HUES6 (cell line): ENCODE measurements around the gene CD79B.

Source experiments
- H3K27ac ChIP-seq: 2 replicates; pipeline ENCODE4 v1.7.0; 2013; ENCODE audit warnings: low read depth, mild to moderate bottlenecking, low read length, inconsistent platforms
- H3K27me3 ChIP-seq: 2 replicates; pipeline ENCODE4 v1.6.1; 2013; ENCODE audit warnings: low read length; ENCODE audit not compliant: control insufficient read depth, insufficient read depth
- H3K36me3 ChIP-seq: 2 replicates; pipeline ENCODE4 v1.6.1; 2013; ENCODE audit warnings: low read length; ENCODE audit not compliant: control insufficient read depth, insufficient read depth
- H3K4me1 ChIP-seq: 2 replicates; pipeline ENCODE4 v1.6.1; 2013; ENCODE audit warnings: low read length; ENCODE audit not compliant: control insufficient read depth, insufficient read depth
- H3K4me3 ChIP-seq: 2 replicates; pipeline ENCODE4 v1.5.1; 2013; ENCODE audit warnings: low read depth, low read length
- H3K9ac ChIP-seq: one replicate; pipeline ENCODE4 v1.6.1; 2013; ENCODE audit warnings: mild to moderate bottlenecking, low read length
- H3K9me3 ChIP-seq: 2 replicates; pipeline ENCODE4 v1.6.1; 2013; ENCODE audit warnings: low read depth, low read length; ENCODE audit not compliant: control insufficient read depth, insufficient read depth

Gene CD79B

DNA sequence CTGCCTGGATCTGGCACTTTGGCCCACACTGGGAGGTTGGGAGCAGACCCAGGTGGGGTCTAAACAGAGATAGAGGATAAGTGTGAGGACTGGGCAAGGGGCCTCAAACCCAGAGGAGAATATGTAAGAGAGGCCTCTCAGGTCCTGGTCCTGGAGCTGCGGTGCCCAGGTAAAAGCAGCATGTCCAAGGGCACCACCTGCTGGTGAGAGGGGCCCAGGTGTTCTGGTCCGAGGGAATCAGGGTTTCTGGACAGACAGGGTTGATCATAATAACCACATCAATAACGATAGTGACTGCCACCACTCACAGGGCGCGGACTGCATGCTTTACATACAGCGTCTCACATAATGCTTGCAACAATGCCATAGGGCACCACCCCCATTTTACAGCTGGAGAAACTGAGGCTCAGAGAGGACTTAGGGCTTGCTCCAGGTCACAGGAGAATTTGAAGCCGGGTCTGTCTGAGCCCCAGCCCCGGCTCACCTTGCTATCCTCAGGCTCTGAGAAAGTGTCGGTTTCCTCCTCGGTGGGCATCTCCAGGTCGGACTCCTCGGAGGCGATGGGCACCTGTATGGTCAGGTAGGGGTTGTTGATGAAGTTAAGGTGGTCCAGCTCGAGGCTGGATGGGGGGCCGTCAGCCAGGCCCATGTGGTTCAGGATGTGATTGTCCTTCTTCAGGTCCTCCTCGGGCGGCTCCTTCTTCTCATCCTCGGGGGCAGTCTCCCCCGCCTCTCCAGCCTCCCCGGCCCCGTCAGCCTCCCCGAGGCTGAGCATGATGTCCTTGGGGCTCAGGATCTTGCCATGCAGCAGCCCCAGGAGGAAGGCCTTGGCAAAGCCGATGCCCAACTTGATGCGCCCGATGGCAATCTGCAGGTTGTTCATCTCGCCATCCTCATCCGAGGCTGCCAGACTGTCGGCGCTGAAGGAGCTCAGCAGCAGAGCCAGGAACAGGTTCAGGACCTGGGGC lies 19.1 kb upstream of the CD79B start:
- Histone ChIP-seq H3K27ac (no peak overlapping the region), H3K9ac (no peak overlapping the region), H3K4me3 (no peak overlapping the region), H3K9me3 (no peaks in the 10 kb centered on the region), H3K4me1 (peaks cover 4% of the 10 kb centered on the region), H3K36me3 (no peaks in the 10 kb centered on the region), H3K27me3 (no peaks in the 10 kb centered on the region)

DNA sequence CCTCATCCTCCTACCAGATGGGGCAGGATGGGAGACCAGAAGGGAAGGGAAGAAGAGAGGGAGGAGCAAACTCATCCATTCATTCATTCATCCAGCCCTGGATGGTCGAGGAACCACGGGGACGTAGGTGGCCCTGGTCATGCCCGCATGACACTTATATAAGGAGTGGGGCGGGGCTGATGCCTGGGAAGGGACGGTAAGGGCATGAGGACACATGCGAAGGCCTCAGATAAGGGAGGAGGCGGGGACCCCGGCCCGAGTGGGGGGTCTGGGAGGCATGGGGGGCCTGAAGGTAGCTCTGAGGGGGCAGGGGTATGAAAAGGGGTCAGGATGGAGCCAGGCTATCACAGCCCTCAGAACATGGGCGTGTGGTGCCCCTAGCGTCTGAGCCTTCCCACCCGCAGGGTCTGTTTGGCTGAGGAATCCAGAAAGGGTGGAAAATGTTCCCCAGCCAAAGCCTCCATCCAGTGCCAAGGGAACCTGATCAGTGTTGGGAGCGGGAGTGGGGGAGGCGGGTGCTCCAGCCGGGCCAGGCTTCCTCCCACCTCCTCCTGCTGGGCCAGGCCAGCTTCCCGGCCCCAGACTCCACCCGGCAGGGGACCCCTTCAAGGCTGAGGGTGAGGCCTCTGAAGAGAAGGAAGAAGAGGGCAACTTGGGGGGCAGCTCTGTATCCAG lies 17.6 kb upstream of the CD79B start:
- no peak overlapping the region for H3K9ac ChIP-seq
- H3K4me1 ChIP-seq = peaks cover 4% of the 10 kb centered on the region
- H3K4me3 ChIP-seq = no peak overlapping the region
- H3K27me3 ChIP-seq = no peaks in the 10 kb centered on the region
- H3K9me3 ChIP-seq = no peaks in the 10 kb centered on the region
- H3K27ac ChIP-seq = no peak overlapping the region
- no peaks in the 10 kb centered on the region for H3K36me3 ChIP-seq

- H3K4me3 ChIP-seq = no peak overlapping the region
- H3K27ac ChIP-seq = no peak overlapping the region
- H3K9ac ChIP-seq = no peak overlapping the region
- H3K4me1 ChIP-seq = peaks cover 4% of the 10 kb centered on the region
- H3K9me3 ChIP-seq = no peaks in the 10 kb centered on the region
- no peaks in the 10 kb centered on the region for H3K27me3 ChIP-seq
- H3K36me3 ChIP-seq = no peaks in the 10 kb centered on the region
Measured at GRCh38 chr17:63948521-63948920, 16.4 kb upstream of the CD79B start.

DNA sequence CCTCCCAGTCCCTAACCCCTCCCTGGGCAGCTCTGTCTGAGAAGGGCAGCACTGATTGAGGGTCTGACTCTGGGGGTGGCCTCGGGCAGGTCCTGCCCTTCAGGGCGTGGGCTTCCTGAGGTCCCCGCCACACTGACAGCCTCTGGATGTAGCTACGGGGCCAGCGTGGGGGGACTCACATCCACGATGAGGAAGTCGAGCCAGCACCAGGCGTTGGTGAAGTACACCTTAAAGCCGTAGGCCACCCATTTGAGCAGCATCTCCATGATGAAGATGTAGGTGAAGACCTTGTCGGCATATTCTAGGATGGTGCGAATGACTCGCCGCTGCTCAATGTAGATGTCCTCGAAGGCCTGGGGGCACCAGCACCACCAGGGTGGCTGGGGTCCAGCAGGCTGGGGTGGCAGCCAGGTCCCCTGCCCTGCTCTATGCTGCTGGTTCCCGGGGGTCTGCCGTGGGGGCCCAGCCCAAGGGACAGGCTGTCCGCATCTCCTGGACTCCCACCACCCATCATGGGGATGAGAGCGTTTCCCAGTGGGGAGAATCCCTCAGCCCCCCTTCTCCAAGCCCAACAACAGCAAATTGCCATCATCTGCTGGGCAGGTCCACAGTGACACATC lies 15.7 kb upstream of the CD79B start:
- Histone ChIP-seq H3K9ac (no peak overlapping the region), H3K36me3 (peaks cover 1% of the 10 kb centered on the region), H3K27me3 (no peaks in the 10 kb centered on the region), H3K4me1 (peaks cover 4% of the 10 kb centered on the region), H3K9me3 (no peaks in the 10 kb centered on the region), H3K4me3 (no peak overlapping the region), H3K27ac (no peak overlapping the region)

DNA sequence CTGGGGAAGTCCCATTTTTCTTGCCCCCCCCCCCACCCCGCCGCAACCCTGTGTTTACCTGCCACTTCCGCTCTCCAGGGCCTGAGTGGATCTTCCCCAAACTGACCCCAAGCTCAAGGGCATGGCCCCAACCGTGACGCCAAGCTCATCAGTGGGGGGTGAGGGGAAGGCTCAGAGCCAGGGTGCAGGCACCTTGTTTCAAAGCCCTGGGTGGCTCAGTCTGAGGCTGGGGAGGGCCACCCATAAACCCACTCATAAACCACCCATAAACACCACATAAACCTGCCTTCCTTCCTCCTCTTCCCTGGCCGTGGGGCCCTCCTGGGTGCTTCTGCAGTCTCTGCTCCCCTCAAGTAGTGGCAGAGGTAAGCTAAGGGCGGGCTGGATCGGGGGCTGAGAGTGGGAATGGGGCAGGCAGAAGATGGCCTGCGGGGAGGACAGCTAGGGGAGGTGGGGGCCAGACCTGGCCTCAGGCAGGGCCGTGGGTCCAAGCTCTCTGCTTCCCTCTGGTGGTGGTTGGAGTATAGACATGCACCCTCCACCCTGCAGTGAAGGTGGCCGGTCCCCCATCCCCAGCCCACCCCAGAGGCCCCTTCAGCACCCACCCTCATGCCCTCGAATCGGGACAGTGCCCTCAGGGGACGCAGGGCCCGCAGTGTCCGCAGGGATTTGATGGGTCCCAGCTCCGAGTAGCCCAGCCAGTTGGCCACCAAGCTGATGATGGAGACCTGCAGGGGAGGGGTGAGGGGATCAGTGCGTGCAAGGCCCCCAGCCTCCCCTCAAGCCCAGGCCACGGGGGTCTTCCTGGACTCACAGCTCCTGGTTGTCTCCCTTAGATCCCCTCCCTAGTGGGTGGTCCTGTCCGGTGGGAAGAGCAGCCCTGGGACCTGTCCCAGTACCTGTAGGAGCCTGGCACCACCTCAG lies 14.6 kb upstream of the CD79B start:
- Histone ChIP-seq H3K4me1 (peaks cover 4% of the 10 kb centered on the region), H3K9me3 (no peaks in the 10 kb centered on the region), H3K27me3 (no peaks in the 10 kb centered on the region), H3K9ac (no peak overlapping the region), H3K36me3 (peaks cover 10% of the 10 kb centered on the region), H3K4me3 (no peak overlapping the region), H3K27ac (no peak overlapping the region)

DNA sequence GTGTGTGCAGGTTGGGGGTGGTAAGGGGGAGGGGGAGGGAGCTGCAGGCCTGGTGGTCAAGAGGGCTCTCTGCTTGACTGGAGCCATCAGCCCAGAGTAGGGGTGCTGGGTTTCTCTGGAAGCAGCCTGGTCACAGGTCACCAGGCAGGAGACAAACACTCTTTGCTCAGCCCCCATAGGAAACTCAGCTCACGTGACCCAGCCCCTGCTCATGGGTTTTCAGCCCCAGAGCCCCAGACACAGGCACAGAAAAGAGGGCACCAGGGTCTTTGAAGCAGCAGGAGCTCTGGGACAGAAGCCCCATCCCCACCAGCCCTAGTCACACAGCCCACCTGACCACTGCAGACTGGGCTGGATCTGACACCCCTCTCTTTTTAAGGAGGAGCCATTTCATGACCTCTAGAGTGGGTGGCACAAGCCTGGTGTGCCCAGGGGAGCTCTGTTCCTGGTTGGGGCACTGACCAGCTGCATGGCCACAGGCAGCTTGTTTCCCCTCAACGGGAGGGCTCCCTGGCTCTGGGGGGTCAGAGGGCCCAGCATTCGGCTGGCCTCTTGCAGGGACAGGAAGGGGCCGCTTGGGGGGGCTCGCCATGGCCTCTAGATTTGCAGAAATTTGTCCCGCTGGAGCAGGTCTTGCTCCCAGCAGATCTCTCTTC lies 13.8 kb upstream of the CD79B start:
- no peak overlapping the region for H3K4me3 ChIP-seq
- peaks cover 14% of the 10 kb centered on the region for H3K36me3 ChIP-seq
- no peaks in the 10 kb centered on the region for H3K9me3 ChIP-seq
- no peaks in the 10 kb centered on the region for H3K27me3 ChIP-seq
- H3K4me1 ChIP-seq = peaks cover 4% of the 10 kb centered on the region
- no peak overlapping the region for H3K27ac ChIP-seq
- no peak overlapping the region for H3K9ac ChIP-seq

DNA sequence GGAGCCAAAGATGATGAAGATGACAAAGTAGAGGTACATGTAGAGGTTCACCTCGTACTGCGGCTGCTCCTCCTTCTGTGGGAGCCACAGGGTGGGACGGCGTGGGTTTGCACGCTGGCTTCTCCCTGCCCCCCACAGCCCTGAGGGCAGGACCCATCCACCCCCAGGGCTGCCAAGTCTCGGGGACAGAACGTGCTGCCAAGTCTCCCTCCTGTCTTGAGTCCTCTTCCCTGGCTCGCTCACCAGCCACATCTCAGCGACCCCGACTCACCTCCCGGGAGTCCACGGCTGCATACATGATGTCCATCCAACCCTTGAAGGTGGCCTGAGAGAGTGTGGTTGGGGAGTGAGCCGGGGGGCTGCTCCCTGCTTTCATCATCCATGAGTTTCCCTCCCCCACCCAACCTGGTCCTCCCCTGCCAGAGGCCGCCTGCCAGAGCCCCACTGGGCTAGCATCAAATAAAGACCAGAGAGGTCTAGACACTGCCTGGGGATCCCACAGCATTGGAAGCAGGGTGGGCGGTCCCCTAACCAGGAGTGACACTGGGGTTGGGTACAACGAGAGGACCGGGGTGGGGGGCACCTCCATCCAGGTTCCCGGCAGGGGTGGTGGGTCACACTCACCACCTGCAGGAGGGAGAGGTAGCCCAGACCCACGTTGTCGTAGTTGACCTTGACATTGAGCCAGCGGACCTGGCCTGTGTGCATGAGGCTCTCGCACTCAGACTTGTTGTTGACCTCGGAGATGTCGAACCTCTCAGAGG lies 12.8 kb upstream of the CD79B start:
- Histone ChIP-seq H3K4me3 (no peak overlapping the region), H3K9ac (no peak overlapping the region), H3K4me1 (peaks cover 4% of the 10 kb centered on the region), H3K27ac (no peak overlapping the region), H3K9me3 (no peaks in the 10 kb centered on the region), H3K27me3 (no peaks in the 10 kb centered on the region), H3K36me3 (peaks cover 14% of the 10 kb centered on the region)

GRCh38 chr17:63943745-63944144 lies 11.6 kb upstream of the CD79B start:
- Histone ChIP-seq H3K4me3 (no peak overlapping the region), H3K36me3 (peaks cover 14% of the 10 kb centered on the region), H3K4me1 (peaks cover 4% of the 10 kb centered on the region), H3K27me3 (no peaks in the 10 kb centered on the region), H3K27ac (no peak overlapping the region), H3K9ac (no peak overlapping the region), H3K9me3 (no peaks in the 10 kb centered on the region)

GRCh38 chr17:63942309-63942985 lies 10.3 kb upstream of the CD79B start:
- Histone ChIP-seq H3K4me1 (peaks cover 4% of the 10 kb centered on the region), H3K4me3 (no peak overlapping the region), H3K27me3 (no peaks in the 10 kb centered on the region), H3K27ac (no peak overlapping the region), H3K36me3 (peaks cover 14% of the 10 kb centered on the region), H3K9ac (no peak overlapping the region), H3K9me3 (no peaks in the 10 kb centered on the region)
